HepG2 (cell line): ENCODE data around the gene BID. TPM values are rescaled to one million over a fixed set of nuclear protein-coding genes. Genes with fewer than 3 reads are reported as not detected.
A peak's percentile ranks its signal among the peaks of the same experiment; 100 is the strongest.

Source experiments
- ARID3A ChIP-seq: IDR thresholded peaks from 2 replicates; pipeline ENCODE4 v1.6.1; 2012; ENCODE audit warnings: low read depth, low read length, improper control_type of control experiment
- ATAD3A ChIP-seq: sonication (generic); formaldehyde crosslinking; IDR thresholded peaks from 2 replicates; pipeline ENCODE4 v1.4.0; 2020; ENCODE audit warnings: missing genetic modification reagents
- ATF3 ChIP-seq: sonication (generic); formaldehyde crosslinking; IDR thresholded peaks from 2 replicates; pipeline ENCODE4 v1.4.0; 2020; ENCODE audit warnings: missing genetic modification reagents
- FLYWCH1 ChIP-seq: sonication (generic); formaldehyde crosslinking; IDR thresholded peaks from 2 replicates; pipeline ENCODE4 v1.8.1; 2023; ENCODE audit warnings: mild to moderate bottlenecking, missing genetic modification reagents
- NFKBIZ ChIP-seq: IDR thresholded peaks from 2 replicates; pipeline ENCODE4 v1.6.1; 2018; ENCODE audit warnings: missing genetic modification reagents, missing compliant biosample characterization
- SNAPC5 ChIP-seq: sonication (generic); formaldehyde crosslinking; IDR thresholded peaks from 2 replicates; pipeline ENCODE4 v1.8.1; 2023; ENCODE audit warnings: mild to moderate bottlenecking, missing genetic modification reagents, borderline replicate concordance
- SP2 ChIP-seq: sonication (generic); formaldehyde crosslinking; IDR thresholded peaks from 2 replicates; pipeline ENCODE4 v1.5.1; 2020; ENCODE audit warnings: mild to moderate bottlenecking, missing genetic modification reagents
- SP5 ChIP-seq: IDR thresholded peaks from 2 replicates; pipeline ENCODE4 v1.6.1; 2016; ENCODE audit warnings: low read depth, borderline replicate concordance
- TBL1XR1 ChIP-seq: fragments of 150-350 bp; IDR thresholded peaks from 2 replicates; pipeline ENCODE4 v1.6.1; 2014; ENCODE audit warnings: borderline replicate concordance, low read length; ENCODE audit not compliant: partially characterized antibody
- TIGD3 ChIP-seq: sonication (generic); formaldehyde crosslinking; IDR thresholded peaks from 2 replicates; pipeline ENCODE4 v1.5.1; 2020; ENCODE audit warnings: mild to moderate bottlenecking, missing genetic modification reagents, borderline replicate concordance
- ZIK1 ChIP-seq: sonication (generic); formaldehyde crosslinking; IDR thresholded peaks from 2 replicates; pipeline ENCODE4 v1.5.0; 2020; ENCODE audit warnings: mild to moderate bottlenecking, low read depth, missing genetic modification reagents, borderline replicate concordance
- ZMYM4 ChIP-seq: sonication (generic); formaldehyde crosslinking; IDR thresholded peaks from 2 replicates; pipeline ENCODE4 v1.8.1; 2023; ENCODE audit warnings: mild to moderate bottlenecking, missing genetic modification reagents
- ZNF142 ChIP-seq: sonication (generic); formaldehyde crosslinking; IDR thresholded peaks from 2 replicates; pipeline ENCODE4 v1.4.0; 2020; ENCODE audit warnings: missing genetic modification reagents
- ZNF331 ChIP-seq: sonication (generic); formaldehyde crosslinking; IDR thresholded peaks from 2 replicates; pipeline ENCODE4 v1.4.0; 2020; ENCODE audit warnings: missing genetic modification reagents
- ZNF335 ChIP-seq: sonication (generic); formaldehyde crosslinking; IDR thresholded peaks from 2 replicates; pipeline ENCODE4 v1.4.0; 2020; ENCODE audit warnings: missing genetic modification reagents
- ZNF580 ChIP-seq: IDR thresholded peaks from 2 replicates; pipeline ENCODE4 v1.6.1; 2016; ENCODE audit warnings: low read depth, borderline replicate concordance
- ZNF629 ChIP-seq: sonication (generic); formaldehyde crosslinking; conservative IDR thresholded peaks from 2 replicates; pipeline ENCODE4 v1.5.0; 2020; ENCODE audit warnings: missing genetic modification reagents
- ZNF747 ChIP-seq: sonication (generic); formaldehyde crosslinking; IDR thresholded peaks from 2 replicates; pipeline ENCODE4 v1.8.1; 2023; ENCODE audit warnings: missing genetic modification reagents, mild to moderate bottlenecking, borderline replicate concordance
- ZNF788 ChIP-seq: sonication (generic); formaldehyde crosslinking; IDR thresholded peaks from 2 replicates; pipeline ENCODE4 v1.5.0; 2020; ENCODE audit warnings: mild to moderate bottlenecking, missing genetic modification reagents, borderline replicate concordance
- ZNF891 ChIP-seq: sonication (generic); formaldehyde crosslinking; IDR thresholded peaks from 2 replicates; pipeline ENCODE4 v1.5.0; 2020; ENCODE audit warnings: mild to moderate bottlenecking, missing genetic modification reagents
- polyA plus RNA-seq, 8 experiments: library from polyadenylated mRNA; depleted of rRNA in 3 of 8; stranded (reverse) in 7 of 8; unstranded in 1 of 8; fragments of >200 nt; fragmentation: Illumina TruSeq in 4 of 8; extraction: Trizol in 4 of 8; gene quantifications; 2 replicates each; pipeline versions ENCODE4 v1.2.1 to v1.2.3, GENCODE V29; 2011 to 2016; ENCODE audit warnings: low read depth in 4 of 8, missing spikeins in 1 of 8, mixed read lengths in 1 of 8; ENCODE audit not compliant: insufficient read depth in 1 of 8
- total RNA-seq, 5 experiments: library from RNA; depleted of rRNA; stranded (reverse); fragments of >200 nt; fragmentation: Illumina TruSeq; extraction: Trizol; gene quantifications; 2 replicates each; pipeline ENCODE4 v1.2.3, GENCODE V29; 2016; ENCODE audit warnings: low read depth in 1 of 5

Gene BID
- total and polyA plus RNA-seq, 2 of the 13 experiments (the other 11 are each of a cell fraction or from before 2014, with no cell fraction given) = 35.3 to 51.7 TPM

- TF ChIP-seq ZNF891 (CRISPR knock-in tag) (0 out of 2 replicates have a peak, but pooled peaks have one; percentile 40), SP5 (CRISPR knock-in tag) (no peak; the same call in 1 of the 2 replicates), ZNF580 (CRISPR knock-in tag) (no peak), ZNF629 (no peak), ATF3 (no peak), FLYWCH1 (no peak), TIGD3 (CRISPR knock-in tag) (no peak), SNAPC5 (CRISPR knock-in tag) (no peak), NFKBIZ (CRISPR knock-in tag) (0 out of 2 replicates have a peak, but pooled peaks have one; percentile 55), ZMYM4 (CRISPR knock-in tag) (0 out of 2 replicates have a peak, but pooled peaks have one; percentile 25), ZNF747 (no peak), ZNF331 (CRISPR knock-in tag) (no peak), SP2 (CRISPR knock-in tag) (no peak), TBL1XR1 (no peak), ARID3A (no peak), ZIK1 (CRISPR knock-in tag) (no peak), ZNF142 (no peak), ATAD3A (CRISPR knock-in tag) (0 out of 2 replicates have a peak, but pooled peaks have one; percentile 85), ZNF335 (no peak), ZNF788 (CRISPR knock-in tag) (peak; percentile 75; the same call in 1 of the 2 replicates)
Measured at GRCh38 chr22:17777005-17777716, 2.9 kb upstream of the BID start (continued).
